Mesenchymal stem cell (in vitro differentiated cells and primary cell): ENCODE measurements around the gene INPP5B.

Experiments used
- DNase-seq: peaks from one replicate; pipeline ENCODE4 v3.0.0-alpha.2; 2013
- H2AFZ ChIP-seq: one replicate; pipeline ENCODE4 v1.6.1; 2013; ENCODE audit warnings: low read depth, mild to moderate bottlenecking, control low read depth, inconsistent platforms, low read length, moderate library complexity
- H2AK5ac ChIP-seq: 2 replicates; pipeline ENCODE4 v1.6.1; 2013; ENCODE audit warnings: low read length, moderate library complexity, mild to moderate bottlenecking, inconsistent platforms; ENCODE audit not compliant: severe bottlenecking
- H2BK120ac ChIP-seq: one replicate; pipeline ENCODE4 v1.6.1; 2013; ENCODE audit warnings: low read depth, mild to moderate bottlenecking, inconsistent platforms, low read length, moderate library complexity
- H2BK12ac ChIP-seq, 2 experiments: one replicate each; pipeline ENCODE4 v1.6.1; 2013; ENCODE audit warnings: inconsistent platforms in 2 of 2, low read length in 2 of 2, mild to moderate bottlenecking in 2 of 2, moderate library complexity in 2 of 2, control low read depth in 1 of 2
- H2BK15ac ChIP-seq: one replicate; pipeline ENCODE4 v1.6.1; 2013; ENCODE audit warnings: mild to moderate bottlenecking, low read depth, inconsistent platforms; ENCODE audit not compliant: poor library complexity, severe bottlenecking
- H2BK5ac ChIP-seq: 2 replicates; pipeline ENCODE4 v1.6.1; 2013; ENCODE audit warnings: low read depth, mild to moderate bottlenecking, low read length, control low read depth, inconsistent platforms; ENCODE audit not compliant: poor library complexity, severe bottlenecking
- H3K14ac ChIP-seq, 2 experiments: one replicate each; pipeline ENCODE4 v1.6.1; 2013; ENCODE audit warnings: inconsistent platforms in 2 of 2, low read length in 2 of 2, control low read depth in 1 of 2, mild to moderate bottlenecking in 1 of 2, moderate library complexity in 1 of 2
- H3K18ac ChIP-seq, 2 experiments: one replicate each; pipeline ENCODE4 v1.6.1; 2013; ENCODE audit warnings: inconsistent platforms in 2 of 2, low read length in 2 of 2, control low read depth in 1 of 2, low read depth in 1 of 2, mild to moderate bottlenecking in 1 of 2
- H3K23ac ChIP-seq, 2 experiments: one replicate each; pipeline ENCODE4 v1.6.1; 2013; ENCODE audit warnings: inconsistent platforms in 2 of 2, low read length in 2 of 2, mild to moderate bottlenecking in 2 of 2, moderate library complexity in 2 of 2, control low read depth in 1 of 2
- H3K27ac ChIP-seq: 2 replicates; pipeline ENCODE4 v1.5.1; 2013; ENCODE audit warnings: mild to moderate bottlenecking, moderate library complexity, low read length, control low read depth, inconsistent platforms; ENCODE audit not compliant: poor library complexity, severe bottlenecking
- H3K27me3 ChIP-seq, 2 experiments: 2 replicates each; pipeline versions ENCODE4 v1.6.1 to v1.7.0; 2013; ENCODE audit warnings: low read length in 2 of 2, mild to moderate bottlenecking in 2 of 2, moderate library complexity in 2 of 2, control low read depth in 1 of 2, inconsistent platforms in 1 of 2; ENCODE audit not compliant: control insufficient read depth in 1 of 2, insufficient read depth in 1 of 2
- H3K36me3 ChIP-seq, 2 experiments: 2 replicates each; pipeline versions ENCODE4 v1.6.1 to v1.7.0; 2013; ENCODE audit warnings: low read length in 2 of 2, control low read depth in 1 of 2, inconsistent platforms in 1 of 2, low read depth in 1 of 2, mild to moderate bottlenecking in 1 of 2; ENCODE audit not compliant: insufficient read depth in 2 of 2, control insufficient read depth in 1 of 2
- H3K4ac ChIP-seq, 2 experiments: one replicate each; pipeline ENCODE4 v1.6.1; 2013; ENCODE audit warnings: inconsistent platforms in 2 of 2, low read length in 2 of 2, mild to moderate bottlenecking in 2 of 2, moderate library complexity in 2 of 2, control low read depth in 1 of 2, low read depth in 1 of 2
- H3K4me1 ChIP-seq: 2 replicates; pipeline ENCODE4 v1.6.1; 2013; ENCODE audit warnings: low read depth, low read length, control low read depth; ENCODE audit not compliant: control insufficient read depth, insufficient read depth
- H3K4me2 ChIP-seq: 2 replicates; pipeline ENCODE4 v1.6.1; 2013; ENCODE audit warnings: low read length, mild to moderate bottlenecking, inconsistent platforms; ENCODE audit not compliant: poor library complexity, severe bottlenecking
- H3K4me3 ChIP-seq, 2 experiments: 2 replicates each; pipeline versions ENCODE4 v1.5.1 to v1.7.0; 2013; ENCODE audit warnings: low read length in 2 of 2, mild to moderate bottlenecking in 2 of 2, control low read depth in 1 of 2, low read depth in 1 of 2; ENCODE audit not compliant: insufficient read depth in 1 of 2
- H3K79me1 ChIP-seq: replicated peaks from 2 replicates; pipeline ENCODE4 v1.6.1; 2013; ENCODE audit warnings: mild to moderate bottlenecking, control low read depth, low read length, inconsistent platforms; ENCODE audit not compliant: poor library complexity, severe bottlenecking
- H3K9ac ChIP-seq: 2 replicates; pipeline ENCODE4 v1.7.0; 2013; ENCODE audit warnings: mild to moderate bottlenecking, low read length, moderate library complexity
- H3K9me3 ChIP-seq: 2 replicates; pipeline ENCODE4 v1.7.0; 2013; ENCODE audit warnings: mild to moderate bottlenecking, low read length; ENCODE audit not compliant: control insufficient read depth
- H4K8ac ChIP-seq: one replicate; pipeline ENCODE4 v1.6.1; 2013; ENCODE audit warnings: inconsistent platforms, mild to moderate bottlenecking, low read length, moderate library complexity
- H4K91ac ChIP-seq: one replicate; pipeline ENCODE4 v1.6.1; 2013; ENCODE audit warnings: mild to moderate bottlenecking, low read length, inconsistent platforms
- WGBS: methylation state at CpG from one replicate; pipeline ENCODE4 v1.1.7; 2013; ENCODE audit warnings: mixed read lengths; 5-methylcytosine and 5-hydroxymethylcytosine counted together

The INPP5B gene

DNA sequence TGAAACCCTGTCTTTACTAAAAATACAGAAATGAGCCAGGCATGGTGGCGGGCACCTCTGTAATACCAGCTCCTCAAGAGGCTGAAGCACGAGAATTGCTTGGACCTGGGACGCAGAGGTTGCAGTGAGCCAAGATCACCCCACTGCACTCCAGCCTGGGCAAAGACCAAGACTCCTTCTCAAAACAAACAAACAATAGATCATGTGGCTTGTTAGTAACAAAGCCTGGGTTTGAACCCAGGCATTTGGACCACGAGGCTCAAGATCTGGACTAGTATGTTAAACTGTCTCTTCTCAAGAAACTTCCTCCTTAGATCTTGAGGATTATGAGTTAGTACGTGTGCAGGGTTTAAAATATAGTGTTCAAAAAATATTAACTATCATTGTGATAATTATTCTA, 1.6 kb downstream of the INPP5B start:
- peak overlapping the region; percentile 58 for H4K8ac ChIP-seq
- peaks cover 18% of the 10 kb centered on the region for H3K79me1 ChIP-seq
- H3K9ac ChIP-seq = peak overlapping the region; percentile 99
- no peak for DNase-seq
- peak overlapping the region in 1 of 2 experiments; percentile 18 for H2BK12ac ChIP-seq
- peaks cover 26% of the 10 kb centered on the region for H3K4me1 ChIP-seq
- H3K36me3 ChIP-seq = peaks cover 35 to 36% of the 10 kb centered on the region in 2 experiments
- 90% methylated on average over 4 of the region's 5 CpGs for WGBS
- H3K9me3 ChIP-seq = no peaks in the 10 kb centered on the region
- no peak overlapping the region for H3K23ac ChIP-seq
- no peak overlapping the region for H3K14ac ChIP-seq
- peak overlapping the region in 1 of 2 experiments; percentile 93 for H3K4me3 ChIP-seq
- no peak overlapping the region for H2BK5ac ChIP-seq
- no peak overlapping the region for H4K91ac ChIP-seq
- no peaks in the 10 kb centered on the region for H3K27me3 ChIP-seq
- no peak overlapping the region for H3K4ac ChIP-seq
- no peak overlapping the region for H3K27ac ChIP-seq
- no peak overlapping the region for H2BK15ac ChIP-seq
- no peak overlapping the region for H2BK120ac ChIP-seq
- H2AK5ac ChIP-seq = peak overlapping the region; percentile 50
- no peak overlapping the region for H3K4me2 ChIP-seq
- H3K18ac ChIP-seq = no peak overlapping the region
- no peak overlapping the region for H2AFZ ChIP-seq

DNA sequence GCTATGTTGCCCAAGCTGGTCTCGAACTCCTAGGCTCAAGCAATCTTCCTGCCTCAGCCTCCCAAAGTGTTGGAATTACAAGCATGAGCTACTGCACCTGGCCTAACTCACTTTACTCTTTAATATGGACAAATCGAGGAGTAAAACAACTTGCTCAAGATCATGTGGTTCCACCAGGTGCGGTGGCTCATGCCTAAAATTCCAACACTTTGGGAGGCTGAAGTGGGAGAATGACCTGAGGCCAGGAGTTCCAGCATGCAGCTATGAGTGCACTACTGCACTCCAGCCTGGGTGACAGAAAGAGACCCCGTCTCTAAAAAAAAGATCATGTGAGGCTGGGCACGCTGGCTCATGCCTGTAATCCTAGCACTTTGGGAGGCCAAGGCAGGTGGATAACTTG, 2.0 kb downstream of the INPP5B start:
- peaks cover 18% of the 10 kb centered on the region for H3K79me1 ChIP-seq
- peak overlapping the region; percentile 38 for H4K8ac ChIP-seq
- no peak for DNase-seq
- no peak overlapping the region for H3K27ac ChIP-seq
- H3K23ac ChIP-seq = no peak overlapping the region
- H2BK5ac ChIP-seq = no peak overlapping the region
- no peak overlapping the region for H3K18ac ChIP-seq
- H2BK12ac ChIP-seq = no peak overlapping the region
- H2BK120ac ChIP-seq = no peak overlapping the region
- no peak overlapping the region for H2BK15ac ChIP-seq
- H3K27me3 ChIP-seq = no peaks in the 10 kb centered on the region
- no peak overlapping the region for H4K91ac ChIP-seq
- H2AFZ ChIP-seq = no peak overlapping the region
- no peak overlapping the region for H3K4ac ChIP-seq
- H3K9ac ChIP-seq = no peak overlapping the region
- no peaks in the 10 kb centered on the region for H3K9me3 ChIP-seq
- H3K36me3 ChIP-seq = peaks cover 39 to 41% of the 10 kb centered on the region in 2 experiments
- H3K14ac ChIP-seq = no peak overlapping the region
- no peak overlapping the region for H2AK5ac ChIP-seq
- no peak overlapping the region for H3K4me3 ChIP-seq
- H3K4me1 ChIP-seq = peaks cover 26% of the 10 kb centered on the region
- WGBS = 98% methylated on average over 5 of the region's 5 CpGs
- no peak overlapping the region for H3K4me2 ChIP-seq

DNA sequence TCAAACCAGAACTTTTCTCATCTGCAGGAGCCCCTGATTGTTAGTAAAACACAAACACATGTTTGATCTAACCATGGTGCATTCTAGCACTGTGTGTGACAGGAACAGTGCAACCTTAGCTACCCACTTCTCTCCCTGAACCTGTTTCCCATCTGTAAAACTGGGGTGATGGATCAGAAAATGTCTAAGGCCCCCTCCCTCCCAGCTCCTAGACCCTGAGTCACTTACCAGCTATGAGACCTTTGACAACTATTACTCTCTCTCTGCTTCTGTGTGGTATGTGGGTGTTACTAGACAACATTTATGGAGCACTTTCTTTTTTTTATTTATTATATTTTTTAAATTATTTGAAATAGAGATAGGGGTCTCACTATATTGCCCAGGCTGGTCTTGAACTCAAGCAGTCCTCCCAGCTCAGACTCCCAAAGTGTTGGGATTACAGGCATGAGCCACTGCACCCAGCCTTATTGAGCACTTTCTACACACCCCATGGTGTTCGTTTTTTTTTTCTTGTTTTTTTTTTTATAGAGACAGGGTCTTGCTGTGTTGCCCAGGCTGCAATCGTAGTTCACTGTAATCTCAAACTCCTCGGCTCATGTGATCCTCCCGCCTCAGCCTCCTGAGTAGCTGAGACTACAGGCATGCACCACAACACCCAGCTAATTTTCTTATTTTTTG, 2.6 kb downstream of the INPP5B start:
- H2BK120ac ChIP-seq = no peak overlapping the region
- H3K4me2 ChIP-seq = no peak overlapping the region
- no peaks in the 10 kb centered on the region for H3K27me3 ChIP-seq
- H3K79me1 ChIP-seq = peaks cover 18% of the 10 kb centered on the region
- no peak overlapping the region for H4K91ac ChIP-seq
- H2BK5ac ChIP-seq = no peak overlapping the region
- H3K18ac ChIP-seq = no peak overlapping the region
- H4K8ac ChIP-seq = no peak overlapping the region
- no peak overlapping the region for H2BK15ac ChIP-seq
- no peak overlapping the region for H2BK12ac ChIP-seq
- no peak overlapping the region for H3K14ac ChIP-seq
- H3K36me3 ChIP-seq = peaks cover 42 to 45% of the 10 kb centered on the region in 2 experiments
- H3K4ac ChIP-seq = no peak overlapping the region
- no peak overlapping the region for H2AK5ac ChIP-seq
- DNase-seq = peak; percentile 21
- H3K4me3 ChIP-seq = no peak overlapping the region
- WGBS = no CpG with 5 or more reads among the region's 4 CpGs
- no peak overlapping the region for H2AFZ ChIP-seq
- H3K4me1 ChIP-seq = peaks cover 24% of the 10 kb centered on the region
- peak overlapping the region; percentile 49 for H3K27ac ChIP-seq
- H3K9ac ChIP-seq = peak overlapping the region; percentile 45
- no peak overlapping the region for H3K23ac ChIP-seq
- no peaks in the 10 kb centered on the region for H3K9me3 ChIP-seq

DNA sequence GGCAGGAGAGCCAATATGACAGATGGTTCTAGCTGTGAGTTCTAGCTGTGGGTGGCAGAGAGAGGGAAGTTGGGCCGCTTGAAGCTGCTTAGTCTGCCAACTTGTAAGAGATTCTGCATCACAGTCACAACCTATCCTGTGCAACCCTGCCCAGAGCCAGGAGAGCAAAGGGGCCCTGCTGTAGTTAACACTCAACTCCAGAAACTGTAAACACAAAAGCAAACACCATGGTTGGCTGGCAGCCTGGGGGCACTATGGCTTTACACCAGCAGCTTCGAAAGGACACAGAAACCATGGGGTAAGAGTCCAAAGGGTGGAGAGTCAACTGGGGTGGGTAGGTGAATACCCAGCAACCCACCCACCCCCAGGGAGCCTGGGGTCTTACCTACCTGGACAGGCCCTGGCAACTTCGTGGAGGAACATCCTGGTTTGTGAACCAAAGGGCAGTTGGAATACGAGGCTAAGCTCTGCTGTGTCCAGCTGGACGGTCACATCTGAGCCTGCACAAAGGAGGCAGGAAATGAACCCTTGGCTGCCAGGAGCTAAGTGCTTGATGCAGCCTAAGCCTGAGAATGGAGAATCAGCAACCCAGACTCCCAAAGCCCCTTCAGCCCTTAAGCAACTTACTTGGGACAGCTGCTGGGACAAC, 6.4 kb downstream of the INPP5B start:
- H3K18ac ChIP-seq = no peak overlapping the region
- H3K4me1 ChIP-seq = peaks cover 16% of the 10 kb centered on the region
- H2BK15ac ChIP-seq = no peak overlapping the region
- H2BK120ac ChIP-seq = no peak overlapping the region
- H3K4me2 ChIP-seq = no peak overlapping the region
- no peak overlapping the region for H3K4me3 ChIP-seq
- DNase-seq = no peak
- H2BK12ac ChIP-seq = no peak overlapping the region
- peaks cover 63 to 65% of the 10 kb centered on the region in 2 experiments for H3K36me3 ChIP-seq
- H3K27me3 ChIP-seq = no peaks in the 10 kb centered on the region
- H3K27ac ChIP-seq = no peak overlapping the region
- H3K4ac ChIP-seq = no peak overlapping the region
- H3K9ac ChIP-seq = no peak overlapping the region
- 65% methylated on average over 4 of the region's 5 CpGs for WGBS
- H2AFZ ChIP-seq = no peak overlapping the region
- no peak overlapping the region for H3K23ac ChIP-seq
- H4K8ac ChIP-seq = no peak overlapping the region
- peaks cover 22% of the 10 kb centered on the region for H3K79me1 ChIP-seq
- no peak overlapping the region for H2AK5ac ChIP-seq
- no peak overlapping the region for H3K14ac ChIP-seq
- no peak overlapping the region for H2BK5ac ChIP-seq
- H4K91ac ChIP-seq = no peak overlapping the region
- no peaks in the 10 kb centered on the region for H3K9me3 ChIP-seq
